HepG2 (cell line): ENCODE data around the gene LEFTY2. TPM values are rescaled to one million over a fixed set of nuclear protein-coding genes. Genes with fewer than 3 reads are reported as not detected.

Experiments
- ATAC-seq: fragments of 200-7000 bp; cut with Tn5 transposase; 3 replicates; pipeline ENCODE4 v1.9.1; 2020; ENCODE audit warnings: mild to moderate bottlenecking, moderate library complexity
- BruUV-seq: library from RNA; stranded (reverse); fragments of 400-500 nt; replicated peaks from 2 replicates; lab custom pipeline; 2021; lab: Mats Ljungman, UMichigan
- CTCF ChIA-PET: fragments of 300-600 bp; formaldehyde crosslinking; extraction: SDS; loops from one replicate; lab custom pipeline; 2021; ENCODE audit warnings: low total read pairs, inconsistent platforms, low intra/inter-chr PET ratio; lab: Yijun Ruan, JAX
- POLR2A ChIA-PET: fragments of 350-600 bp; sonication (Branson Sonifier 250); formaldehyde crosslinking; loops from one replicate; lab custom pipeline; 2020; ENCODE audit warnings: antibody characterized with exemption, inconsistent platforms; lab: Yijun Ruan, JAX
- DNase-seq: peaks from one replicate; pipeline ENCODE4 v3.0.0-alpha.2; 2015; ENCODE audit warnings: low spot score
- FAIRE-seq: peaks from 3 replicates; lab custom pipeline; 2011; peaks lifted over from hg19 to GRCh38; lab: Jason Lieb, UNC
- H2AFZ ChIP-seq: one replicate; pipeline ENCODE4 v1.6.1; 2011; ENCODE audit warnings: low read length, inconsistent platforms
- H3K27ac ChIP-seq: fragments of 300-600 bp; 3 replicates; pipeline ENCODE4 v1.8.0; 2011; ENCODE audit warnings: mixed run types, mild to moderate bottlenecking, mixed read lengths, low read length, inconsistent platforms; ENCODE audit not compliant: insufficient read depth; ENCODE audit errors: extremely low read length
- H3K27me3 ChIP-seq, 2 experiments: fragments of 200-600 bp in 1 of 2; 2 replicates in 1 of 2; 3 replicates in 1 of 2; pipeline versions ENCODE4 v1.6.0 to v1.8.0; 2011; ENCODE audit warnings: low read length in 2 of 2, mild to moderate bottlenecking in 2 of 2, moderate library complexity in 2 of 2, inconsistent platforms in 1 of 2; ENCODE audit not compliant: insufficient read depth in 2 of 2, control insufficient read depth in 1 of 2
- H3K36me3 ChIP-seq, 2 experiments: fragments of 200-600 bp in 1 of 2; replicated peaks in 1 of 2; 2 replicates in 1 of 2; 3 replicates in 1 of 2; pipeline versions ENCODE4 v1.5.1 to v1.8.0; 2011; ENCODE audit warnings: low read length in 2 of 2, inconsistent platforms in 1 of 2; ENCODE audit not compliant: insufficient read depth in 2 of 2, control insufficient read depth in 1 of 2
- H3K4me1 ChIP-seq: 2 replicates; pipeline ENCODE4 v1.5.1; 2012; ENCODE audit warnings: low read length, inconsistent platforms; ENCODE audit not compliant: insufficient read depth
- H3K4me2 ChIP-seq: 2 replicates; pipeline ENCODE4 v1.6.0; 2011; ENCODE audit warnings: low read depth, low read length, inconsistent platforms
- H3K4me3 ChIP-seq, 3 experiments: fragments of 200-600 bp in 1 of 3; sonication (generic), shearing (Covaris generic) in 1 of 3; replicated peaks in 1 of 3; 2 replicates each; pipeline ENCODE4 v1.5.1; 2011 to 2016; ENCODE audit warnings: low read length in 3 of 3, inconsistent platforms in 2 of 3, low read depth in 2 of 3, mild to moderate bottlenecking in 2 of 3, control low read depth in 1 of 3, mixed read lengths in 1 of 3; ENCODE audit not compliant: insufficient read depth in 1 of 3
- H3K79me2 ChIP-seq: one replicate; pipeline ENCODE4 v1.6.1; 2011; ENCODE audit warnings: low read length, inconsistent platforms; ENCODE audit not compliant: insufficient read depth
- H3K9ac ChIP-seq: 2 replicates; pipeline ENCODE4 v1.6.0; 2011; ENCODE audit warnings: mild to moderate bottlenecking, low read depth, low read length, inconsistent platforms; ENCODE audit not compliant: insufficient read depth
- H3K9me3 ChIP-seq: 2 replicates; pipeline ENCODE4 v1.5.1; 2012; ENCODE audit warnings: mild to moderate bottlenecking, low read length
- H4K20me1 ChIP-seq: 2 replicates; pipeline ENCODE4 v1.6.0; 2011; ENCODE audit warnings: inconsistent platforms, mild to moderate bottlenecking, low read length, moderate library complexity; ENCODE audit not compliant: insufficient read depth
- ZNF674 ChIP-seq: sonication (generic); formaldehyde crosslinking; IDR thresholded peaks from 2 replicates; pipeline ENCODE4 v1.5.0; 2020; ENCODE audit warnings: low read depth, mild to moderate bottlenecking, missing genetic modification reagents
- ZNF770 ChIP-seq: sonication (generic); formaldehyde crosslinking; IDR thresholded peaks from 2 replicates; pipeline ENCODE4 v1.5.0; 2020; ENCODE audit warnings: mild to moderate bottlenecking, missing genetic modification reagents
- ZNF781 ChIP-seq: sonication (generic); formaldehyde crosslinking; IDR thresholded peaks from 2 replicates; pipeline ENCODE4 v1.5.1; 2020; ENCODE audit warnings: borderline replicate concordance, mild to moderate bottlenecking, missing genetic modification reagents; ENCODE audit errors: not compliant biosample characterization
- WGBS: methylation state at CpG from one replicate; pipeline ENCODE4 v1.1.6; 2017; ENCODE audit warnings: low lambda C conversion rate; 5-methylcytosine and 5-hydroxymethylcytosine counted together
- in situ Hi-C: cut with HindIII; loops from 2 replicates; pipeline ENCODE4 v1.10.0; 2017; ENCODE audit warnings: low pct_unique_long_range_greater_than_20kb; ENCODE audit not compliant: extremely low pct_ligation_motif_present
- intact Hi-C: fragments of 100-400 bp; cut with micrococcal nuclease; formaldehyde crosslinking; loops from one replicate; pipeline ENCODE4 v1.10.0; 2022; ENCODE audit not compliant: unreplicated experiment
- polyA plus RNA-seq, 8 experiments: library from polyadenylated mRNA; depleted of rRNA in 3 of 8; stranded (reverse) in 7 of 8; unstranded in 1 of 8; fragments of >200 nt; fragmentation: Illumina TruSeq in 4 of 8; extraction: Trizol in 4 of 8; gene quantifications; 2 replicates each; pipeline versions ENCODE4 v1.2.1 to v1.2.3, GENCODE V29; 2011 to 2016; ENCODE audit warnings: low read depth in 4 of 8, missing spikeins in 1 of 8, mixed read lengths in 1 of 8; ENCODE audit not compliant: insufficient read depth in 1 of 8
- total RNA-seq, 5 experiments: library from RNA; depleted of rRNA; stranded (reverse); fragments of >200 nt; fragmentation: Illumina TruSeq; extraction: Trizol; gene quantifications; 2 replicates each; pipeline ENCODE4 v1.2.3, GENCODE V29; 2016; ENCODE audit warnings: low read depth in 1 of 5

Gene LEFTY2
- total and polyA plus RNA-seq, 2 of the 13 experiments (the other 11 are each of a cell fraction or from before 2014, with no cell fraction given) = 0.13 to 0.33 TPM

- in situ Hi-C loops (loop anchor here (5.0 kb wide), 1 partner anchor 502 kb away; no protein-coding TSS in a partner anchor), intact Hi-C loops (loop anchor here (10.0 kb wide), 2 partner anchors 95 to 205 kb away; partner anchors contain the start of genes LEFTY1, SRP9 and TMEM63A)
- ATAC-seq = no peak
- Histone ChIP-seq H3K4me3 (no peak overlapping the region), H3K36me3 (peaks cover 10 to 28% of the 10 kb centered on the region in 2 experiments; a peak in 4 of 5 replicates), H3K4me1 (no peaks in the 10 kb centered on the region), H3K79me2 (no peaks in the 10 kb centered on the region), H3K9me3 (no peaks in the 10 kb centered on the region), H4K20me1 (no peaks in the 10 kb centered on the region), H3K27me3 (no peaks in the 10 kb centered on the region), H3K9ac (no peak overlapping the region), H3K27ac (no peak overlapping the region), H2AFZ (no peak overlapping the region), H3K4me2 (no peak overlapping the region)
- ChIA-PET POLR2A (no interaction called here), CTCF (no interaction called here)
- no peak for DNase-seq
- WGBS = 100% methylated on average over 1 of the region's 1 CpG
- BruUV-seq = no TSS peak
- TF ChIP-seq ZNF781 (CRISPR knock-in tag) = no peak
- TF ChIP-seq ZNF770 (CRISPR knock-in tag) = peak; percentile 16; the same call in 1 of the 2 replicates
- TF ChIP-seq ZNF674 (CRISPR knock-in tag) = no peak
- FAIRE-seq = no peak
These were observed 38.4 kb upstream of the LEFTY2 start for GRCh38 chr1:225979421-225979820.
